SK-N-SH (cell line): ENCODE data around the gene MAP2K5. TPM values are rescaled to one million over a fixed set of nuclear protein-coding genes. Genes with fewer than 3 reads are reported as not detected.

Source experiments
- CTCF ChIA-PET: fragments of 300-600, 350-600 bp; formaldehyde crosslinking; extraction: SDS; loops from one replicate; lab custom pipeline; 2021; lab: Yijun Ruan, JAX
- POLR2A ChIA-PET: fragments of 350-600 bp; sonication (Branson Sonifier 250); formaldehyde crosslinking; extraction: SDS; loops from one replicate; lab custom pipeline; 2020; ENCODE audit warnings: antibody characterized with exemption, inconsistent platforms; lab: Yijun Ruan, JAX
- DNase-seq: peaks from one replicate; pipeline ENCODE4 v3.0.0; 2012
- H2AFZ ChIP-seq: fragments of 200-600 bp; sonication (generic); 2 replicates; pipeline ENCODE4 v1.8.1; 2016; ENCODE audit warnings: antibody characterized with exemption, mild to moderate bottlenecking, low read depth
- H3F3A ChIP-seq: fragments of 200-600 bp; sonication (generic); replicated peaks from 2 replicates; pipeline ENCODE3; 2016; ENCODE audit warnings: antibody characterized with exemption, mild to moderate bottlenecking; ENCODE audit not compliant: insufficient read depth
- H3K27ac ChIP-seq, 2 experiments: fragments of 200-500 bp in 1 of 2; fragments of 200-600 bp in 1 of 2; sonication (Bioruptor generic) in 1 of 2; sonication (generic), shearing (Covaris generic) in 1 of 2; 2 replicates each; pipeline versions ENCODE4 v1.5.1 to v1.6.1; 2014 to 2016; ENCODE audit warnings: low read depth in 2 of 2, inconsistent platforms in 1 of 2, low read length in 1 of 2, mild to moderate bottlenecking in 1 of 2, mixed read lengths in 1 of 2
- H3K27me3 ChIP-seq: fragments of 200-600 bp; sonication (generic), shearing (Covaris generic); 2 replicates; pipeline ENCODE4 v1.6.1; 2016; ENCODE audit warnings: mixed run types; ENCODE audit not compliant: insufficient read depth
- H3K36me3 ChIP-seq, 2 experiments: fragments of 200-500 bp in 1 of 2; fragments of 200-600 bp in 1 of 2; sonication (Bioruptor generic) in 1 of 2; sonication (generic) in 1 of 2; replicated peaks in 1 of 2; 2 replicates each; pipeline versions ENCODE3 to v1.5.1; 2014 to 2016; ENCODE audit warnings: low read length in 1 of 2, mild to moderate bottlenecking in 1 of 2; ENCODE audit not compliant: insufficient read depth in 2 of 2, control insufficient read depth in 1 of 2
- H3K4me1 ChIP-seq, 2 experiments: fragments of 200-500 bp in 1 of 2; fragments of 200-600 bp in 1 of 2; sonication (Bioruptor generic) in 1 of 2; sonication (generic), shearing (Covaris generic) in 1 of 2; 2 replicates each; pipeline versions ENCODE4 v1.5.1 to v1.6.1; 2014 to 2016; ENCODE audit warnings: low read depth in 1 of 2, low read length in 1 of 2, mixed run types in 1 of 2; ENCODE audit not compliant: insufficient read depth in 2 of 2, control insufficient read depth in 1 of 2
- H3K4me2 ChIP-seq: fragments of 200-600 bp; sonication (generic), shearing (Covaris generic); 2 replicates; pipeline ENCODE4 v1.6.1; 2017; ENCODE audit warnings: mixed run types
- H3K4me3 ChIP-seq, 2 experiments: fragments of 200-500 bp in 1 of 2; fragments of 200-600 bp in 1 of 2; sonication (Bioruptor generic) in 1 of 2; sonication (generic), shearing (Covaris generic) in 1 of 2; 2 replicates each; pipeline versions ENCODE4 v1.5.1 to v1.8.1; 2014 to 2016; ENCODE audit warnings: low read depth in 2 of 2, inconsistent platforms in 1 of 2, low read length in 1 of 2, mild to moderate bottlenecking in 1 of 2, mixed read lengths in 1 of 2, moderate library complexity in 1 of 2
- H3K79me2 ChIP-seq: fragments of 200-600 bp; sonication (generic); 2 replicates; pipeline ENCODE4 v1.8.1; 2017; ENCODE audit warnings: mild to moderate bottlenecking; ENCODE audit not compliant: insufficient read depth
- H3K9ac ChIP-seq: fragments of 200-600 bp; sonication (generic); 2 replicates; pipeline ENCODE4 v1.6.1; 2017; ENCODE audit warnings: mixed run types
- H3K9me2 ChIP-seq: fragments of 200-600 bp; sonication (generic); 2 replicates; pipeline ENCODE4 v1.6.1; 2017; ENCODE audit warnings: mixed run types
- H3K9me3 ChIP-seq: fragments of 200-600 bp; sonication (generic); 2 replicates; pipeline ENCODE4 v1.6.1; 2017; ENCODE audit warnings: mixed run types, mild to moderate bottlenecking, moderate library complexity
- H4K20me1 ChIP-seq: fragments of 200-600 bp; sonication (generic); 2 replicates; pipeline ENCODE4 v1.6.1; 2017; ENCODE audit warnings: mild to moderate bottlenecking, mixed run types; ENCODE audit not compliant: insufficient read depth
- CTCF ChIP-seq: fragments of 200-600 bp; sonication (generic); IDR thresholded peaks from 2 replicates; pipeline ENCODE4 v1.6.1; 2017; ENCODE audit warnings: antibody characterized with exemption, mild to moderate bottlenecking, moderate library complexity
- ELF1 ChIP-seq: IDR thresholded peaks from 2 replicates; pipeline ENCODE4 v1.4.0; 2012
- EZH2phosphoT487 ChIP-seq: fragments of 200-600 bp; sonication (generic); IDR thresholded peaks from 2 replicates; pipeline ENCODE4 v1.6.1; 2017; ENCODE audit warnings: low read depth, mixed run types, mild to moderate bottlenecking, antibody characterized with exemption, moderate library complexity, borderline replicate concordance
- FOSL2 ChIP-seq: IDR thresholded peaks from 2 replicates; pipeline ENCODE4 v1.4.0; 2012; ENCODE audit warnings: low read depth, mild to moderate bottlenecking, moderate library complexity, borderline replicate concordance
- FOXM1 ChIP-seq: IDR thresholded peaks from 2 replicates; pipeline ENCODE4 v1.4.0; 2012; ENCODE audit warnings: low read depth, mild to moderate bottlenecking
- GABPA ChIP-seq: IDR thresholded peaks from 2 replicates; pipeline ENCODE4 v1.4.0; 2012; ENCODE audit warnings: low read depth, mild to moderate bottlenecking
- GATA2 ChIP-seq: sonication (generic); formaldehyde crosslinking; IDR thresholded peaks from 2 replicates; pipeline ENCODE4 v1.5.0; 2020; ENCODE audit warnings: mild to moderate bottlenecking, missing genetic modification reagents
- JUND ChIP-seq: IDR thresholded peaks from 2 replicates; pipeline ENCODE4 v1.4.0; 2012
- MAX ChIP-seq: IDR thresholded peaks from 2 replicates; pipeline ENCODE4 v1.4.0; 2012; ENCODE audit warnings: low read depth
- MEF2A ChIP-seq: IDR thresholded peaks from 2 replicates; pipeline ENCODE4 v1.4.0; 2012; ENCODE audit warnings: low read depth, borderline replicate concordance
- MXI1 ChIP-seq: IDR thresholded peaks from 2 replicates; pipeline ENCODE4 v1.6.1; 2012; ENCODE audit warnings: mild to moderate bottlenecking, low read depth, low read length, improper control_type of control experiment
- NFIC ChIP-seq: IDR thresholded peaks from 2 replicates; pipeline ENCODE4 v1.4.0; 2012; ENCODE audit warnings: borderline replicate concordance
- NRF1 ChIP-seq: IDR thresholded peaks from 2 replicates; pipeline ENCODE4 v1.6.1; 2012; ENCODE audit warnings: low read depth, mild to moderate bottlenecking, low read length
- PBX3 ChIP-seq: IDR thresholded peaks from 2 replicates; pipeline ENCODE4; 2012
- POLR2AphosphoS5 ChIP-seq: IDR thresholded peaks from 2 replicates; pipeline ENCODE4 v1.6.1; 2012; ENCODE audit warnings: low read depth, low read length
- RAD21 ChIP-seq: IDR thresholded peaks from 2 replicates; pipeline ENCODE4 v1.6.1; 2012; ENCODE audit warnings: mild to moderate bottlenecking, low read length
- RCOR1 ChIP-seq: fragments of 150-350 bp; IDR thresholded peaks from 2 replicates; pipeline ENCODE4 v1.6.1; 2017; ENCODE audit warnings: antibody characterized with exemption, low read length
- REST ChIP-seq: IDR thresholded peaks from 2 replicates; pipeline ENCODE4 v1.6.1; 2012; ENCODE audit warnings: mild to moderate bottlenecking, low read depth, low read length, moderate library complexity
- RFX5 ChIP-seq: IDR thresholded peaks from 2 replicates; pipeline ENCODE4 v1.6.1; 2012; ENCODE audit warnings: mild to moderate bottlenecking, improper control_type of control experiment, low read length
- RXRA ChIP-seq: IDR thresholded peaks from 2 replicates; pipeline ENCODE4 v1.4.0; 2012; ENCODE audit warnings: low read depth, mild to moderate bottlenecking, borderline replicate concordance
- TAF1 ChIP-seq: IDR thresholded peaks from 2 replicates; pipeline ENCODE4 v1.6.1; 2012; ENCODE audit warnings: low read depth, mild to moderate bottlenecking, low read length, moderate library complexity, borderline replicate concordance
- USF1 ChIP-seq: IDR thresholded peaks from 2 replicates; pipeline ENCODE4 v1.4.0; 2012; ENCODE audit warnings: low read depth, borderline replicate concordance
- ZBTB33 ChIP-seq: IDR thresholded peaks from 2 replicates; pipeline ENCODE4 v1.4.0; 2012; ENCODE audit warnings: low read depth, borderline replicate concordance
- WGBS: methylation state at CpG from one replicate; pipeline ENCODE4 v1.1.6; 2017; ENCODE audit warnings: low lambda C conversion rate; 5-methylcytosine and 5-hydroxymethylcytosine counted together
- polyA plus RNA-seq, 3 experiments: library from polyadenylated mRNA; depleted of rRNA; stranded (reverse); fragments of >200 nt; gene quantifications; 2 replicates each; pipeline ENCODE4 v1.2.3, GENCODE V29; 2012

Gene MAP2K5
- polyA plus RNA-seq, 1 of the 3 experiments (the other 2 are of a cell fraction), result 6.2 TPM

- TF ChIP-seq REST, result no peak
Observed at GRCh38 chr15:67547836-67548235, 5.3 kb downstream of the MAP2K5 start (continued).

- peak overlapping the region; percentile 61 to 64; a peak in 3 of 4 replicates for H3K27ac ChIP-seq
- no peak overlapping the region for H3K4me3 ChIP-seq
- POLR2A ChIA-PET, result no interaction called here
- TF ChIP-seq NRF1 (no peak), PBX3 (no peak), JUND (peak; percentile 15; the same call in 1 of the 2 replicates), FOSL2 (peak; percentile 54; the same call in 1 of the 2 replicates), MAX (no peak), TAF1 (no peak), MEF2A (no peak), RXRA (no peak), FOXM1 (no peak), CTCF (no peak), MXI1 (no peak), USF1 (no peak), NFIC (no peak), GABPA (no peak), RFX5 (no peak), GATA2 (CRISPR knock-in tag) (no peak), ZBTB33 (no peak), RAD21 (no peak), EZH2phosphoT487 (no peak), ELF1 (no peak), POLR2AphosphoS5 (no peak), RCOR1 (no peak)
Observed at GRCh38 chr15:67548236-67548852, 5.8 kb downstream of the MAP2K5 start.

More at GRCh38 chr15:67548236-67548852, 5.8 kb downstream of the MAP2K5 start:
- H3K4me1 ChIP-seq, result peaks cover 28 to 30% of the 10 kb centered on the region in 2 experiments; a peak in 3 of 4 replicates
- DNase-seq, result no peak
- H3K9me3 ChIP-seq, result no peaks in the 10 kb centered on the region
- H2AFZ ChIP-seq, result no peak overlapping the region
- peak overlapping the region; percentile 40; the same call in 1 of the 2 replicates for H3K4me2 ChIP-seq
- H3K36me3 ChIP-seq, result peaks cover 17 to 27% of the 10 kb centered on the region in 2 experiments
- H3K9me2 ChIP-seq, result no peaks in the 10 kb centered on the region
- WGBS, result 26% methylated on average over 2 of the region's 2 CpGs
- H3K27me3 ChIP-seq, result no peaks in the 10 kb centered on the region
- H3F3A ChIP-seq, result peaks cover 11% of the 10 kb centered on the region
- no peak overlapping the region for H3K9ac ChIP-seq
- CTCF ChIA-PET, result interaction anchor here (1.1 to 1.2 kb wide), 2 partner anchors 37 to 47 kb away, joined by 3 to 4 read pairs; no protein-coding TSS in a partner anchor
- no peaks in the 10 kb centered on the region for H4K20me1 ChIP-seq
- peaks cover 23% of the 10 kb centered on the region for H3K79me2 ChIP-seq
